ENCODE results near the gene GMPR.

DNA sequence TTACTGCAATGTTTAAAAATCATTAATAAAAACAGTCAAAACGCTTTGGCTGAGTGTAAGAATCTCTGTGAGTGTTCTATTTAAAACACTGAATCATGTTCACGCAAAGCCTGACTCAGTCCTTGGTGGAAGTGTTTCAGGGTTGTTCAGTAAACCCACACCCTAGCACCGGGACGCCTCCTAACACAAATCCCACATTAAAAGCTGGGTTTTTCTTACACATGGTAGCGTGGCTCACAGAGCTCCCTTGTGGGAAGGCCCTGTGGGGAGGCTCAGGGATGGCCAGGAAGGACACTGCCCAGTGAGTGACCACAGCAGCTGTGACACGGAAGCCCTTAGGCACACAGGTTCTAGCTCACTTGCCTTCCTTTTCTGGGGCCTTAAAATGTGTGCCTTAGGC is 80.2 kb downstream of the GMPR start:
- TF ChIP-seq EP300 (IDR thresholded peaks at IDR 0.05): no peak
- no peak for TF ChIP-seq POLR2AphosphoS5 (IDR thresholded peaks at IDR 0.05)
- TF ChIP-seq, protein P1, sequence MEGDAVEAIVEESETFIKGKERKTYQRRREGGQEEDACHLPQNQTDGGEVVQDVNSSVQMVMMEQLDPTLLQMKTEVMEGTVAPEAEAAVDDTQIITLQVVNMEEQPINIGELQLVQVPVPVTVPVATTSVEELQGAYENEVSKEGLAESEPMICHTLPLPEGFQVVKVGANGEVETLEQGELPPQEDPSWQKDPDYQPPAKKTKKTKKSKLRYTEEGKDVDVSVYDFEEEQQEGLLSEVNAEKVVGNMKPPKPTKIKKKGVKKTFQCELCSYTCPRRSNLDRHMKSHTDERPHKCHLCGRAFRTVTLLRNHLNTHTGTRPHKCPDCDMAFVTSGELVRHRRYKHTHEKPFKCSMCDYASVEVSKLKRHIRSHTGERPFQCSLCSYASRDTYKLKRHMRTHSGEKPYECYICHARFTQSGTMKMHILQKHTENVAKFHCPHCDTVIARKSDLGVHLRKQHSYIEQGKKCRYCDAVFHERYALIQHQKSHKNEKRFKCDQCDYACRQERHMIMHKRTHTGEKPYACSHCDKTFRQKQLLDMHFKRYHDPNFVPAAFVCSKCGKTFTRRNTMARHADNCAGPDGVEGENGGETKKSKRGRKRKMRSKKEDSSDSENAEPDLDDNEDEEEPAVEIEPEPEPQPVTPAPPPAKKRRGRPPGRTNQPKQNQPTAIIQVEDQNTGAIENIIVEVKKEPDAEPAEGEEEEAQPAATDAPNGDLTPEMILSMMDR (IDR thresholded peaks at IDR 0.05): peak in 1 of 6 experiments; percentile 5

Measured in upper lobe of left lung (tissue), 4 donors.